HepG2 (cell line): ENCODE data around the gene TLDC2. TPM values are rescaled to one million over a fixed set of nuclear protein-coding genes. Genes with fewer than 3 reads are reported as not detected.

Experiments used
- ATAC-seq: fragments of 200-7000 bp; cut with Tn5 transposase; 3 replicates; pipeline ENCODE4 v1.9.1; 2020; ENCODE audit warnings: mild to moderate bottlenecking, moderate library complexity
- BruUV-seq: library from RNA; stranded (reverse); fragments of 400-500 nt; replicated peaks from 2 replicates; lab custom pipeline; 2021; lab: Mats Ljungman, UMichigan
- CTCF ChIA-PET: fragments of 300-600 bp; formaldehyde crosslinking; extraction: SDS; loops from one replicate; lab custom pipeline; 2021; ENCODE audit warnings: low total read pairs, inconsistent platforms, low intra/inter-chr PET ratio; lab: Yijun Ruan, JAX
- POLR2A ChIA-PET: fragments of 350-600 bp; sonication (Branson Sonifier 250); formaldehyde crosslinking; loops from one replicate; lab custom pipeline; 2020; ENCODE audit warnings: antibody characterized with exemption, inconsistent platforms; lab: Yijun Ruan, JAX
- DNase-seq: peaks from one replicate; pipeline ENCODE4 v3.0.0-alpha.2; 2015; ENCODE audit warnings: low spot score
- FAIRE-seq: peaks from 3 replicates; lab custom pipeline; 2011; peaks lifted over from hg19 to GRCh38; lab: Jason Lieb, UNC
- H2AFZ ChIP-seq: one replicate; pipeline ENCODE4 v1.6.1; 2011; ENCODE audit warnings: low read length, inconsistent platforms
- H3K27ac ChIP-seq: fragments of 300-600 bp; 3 replicates; pipeline ENCODE4 v1.8.0; 2011; ENCODE audit warnings: mixed run types, mild to moderate bottlenecking, mixed read lengths, low read length, inconsistent platforms; ENCODE audit not compliant: insufficient read depth; ENCODE audit errors: extremely low read length
- H3K27me3 ChIP-seq, 2 experiments: fragments of 200-600 bp in 1 of 2; 2 replicates in 1 of 2; 3 replicates in 1 of 2; pipeline versions ENCODE4 v1.6.0 to v1.8.0; 2011; ENCODE audit warnings: low read length in 2 of 2, mild to moderate bottlenecking in 2 of 2, moderate library complexity in 2 of 2, inconsistent platforms in 1 of 2; ENCODE audit not compliant: insufficient read depth in 2 of 2, control insufficient read depth in 1 of 2
- H3K36me3 ChIP-seq, 2 experiments: fragments of 200-600 bp in 1 of 2; replicated peaks in 1 of 2; 2 replicates in 1 of 2; 3 replicates in 1 of 2; pipeline versions ENCODE4 v1.5.1 to v1.8.0; 2011; ENCODE audit warnings: low read length in 2 of 2, inconsistent platforms in 1 of 2; ENCODE audit not compliant: insufficient read depth in 2 of 2, control insufficient read depth in 1 of 2
- H3K4me1 ChIP-seq: 2 replicates; pipeline ENCODE4 v1.5.1; 2012; ENCODE audit warnings: low read length, inconsistent platforms; ENCODE audit not compliant: insufficient read depth
- H3K4me2 ChIP-seq: 2 replicates; pipeline ENCODE4 v1.6.0; 2011; ENCODE audit warnings: low read depth, low read length, inconsistent platforms
- H3K4me3 ChIP-seq, 3 experiments: fragments of 200-600 bp in 1 of 3; sonication (generic), shearing (Covaris generic) in 1 of 3; replicated peaks in 1 of 3; 2 replicates each; pipeline ENCODE4 v1.5.1; 2011 to 2016; ENCODE audit warnings: low read length in 3 of 3, inconsistent platforms in 2 of 3, low read depth in 2 of 3, mild to moderate bottlenecking in 2 of 3, control low read depth in 1 of 3, mixed read lengths in 1 of 3; ENCODE audit not compliant: insufficient read depth in 1 of 3
- H3K79me2 ChIP-seq: one replicate; pipeline ENCODE4 v1.6.1; 2011; ENCODE audit warnings: low read length, inconsistent platforms; ENCODE audit not compliant: insufficient read depth
- H3K9ac ChIP-seq: 2 replicates; pipeline ENCODE4 v1.6.0; 2011; ENCODE audit warnings: mild to moderate bottlenecking, low read depth, low read length, inconsistent platforms; ENCODE audit not compliant: insufficient read depth
- H3K9me3 ChIP-seq: 2 replicates; pipeline ENCODE4 v1.5.1; 2012; ENCODE audit warnings: mild to moderate bottlenecking, low read length
- H4K20me1 ChIP-seq: 2 replicates; pipeline ENCODE4 v1.6.0; 2011; ENCODE audit warnings: inconsistent platforms, mild to moderate bottlenecking, low read length, moderate library complexity; ENCODE audit not compliant: insufficient read depth
- AGO2 ChIP-seq: fragments of 200-400 bp; formaldehyde crosslinking; optimal IDR thresholded peaks from 2 replicates; pipeline ENCODE3; 2017; ENCODE audit warnings: mild to moderate bottlenecking, low read depth, low read length, moderate library complexity
- CCAR2 ChIP-seq: fragments of 200-400 bp; formaldehyde crosslinking; optimal IDR thresholded peaks from 2 replicates; pipeline ENCODE3; 2018; ENCODE audit warnings: low read depth, mild to moderate bottlenecking, low read length, moderate library complexity
- FOXC1 ChIP-seq: sonication (generic); formaldehyde crosslinking; IDR thresholded peaks from 2 replicates; pipeline ENCODE4 v1.8.0; 2022; ENCODE audit warnings: mild to moderate bottlenecking, missing genetic modification reagents, borderline replicate concordance
- KDM5B ChIP-seq: sonication (generic); formaldehyde crosslinking; IDR thresholded peaks from 2 replicates; pipeline ENCODE4 v1.4.0; 2020; ENCODE audit warnings: missing genetic modification reagents, mild to moderate bottlenecking, borderline replicate concordance
- MED8 ChIP-seq: sonication (generic); formaldehyde crosslinking; IDR thresholded peaks from 2 replicates; pipeline ENCODE4 v1.8.1; 2023; ENCODE audit warnings: mild to moderate bottlenecking, missing genetic modification reagents; ENCODE audit not compliant: insufficient replicate concordance
- NONO ChIP-seq, 2 experiments: fragments of 450-650 bp in 1 of 2; sonication (generic) in 1 of 2; formaldehyde crosslinking in 1 of 2; IDR thresholded peaks in 1 of 2; conservative IDR thresholded peaks in 1 of 2; 2 replicates each; pipeline versions ENCODE4 v1.6.1 to v1.8.0; 2017 to 2022; ENCODE audit warnings: mild to moderate bottlenecking in 1 of 2, missing genetic modification reagents in 1 of 2, moderate library complexity in 1 of 2
- POLR2G ChIP-seq: fragments of 200-400 bp; formaldehyde crosslinking; IDR thresholded peaks from 2 replicates; pipeline ENCODE4 v1.6.1; 2018; ENCODE audit warnings: mild to moderate bottlenecking, low read depth, low read length, moderate library complexity
- RNF2 ChIP-seq: fragments of 450-650 bp; conservative IDR thresholded peaks from 2 replicates; pipeline ENCODE4 v1.6.1; 2016; ENCODE audit warnings: low read depth
- STAT5B ChIP-seq: sonication (generic); formaldehyde crosslinking; IDR thresholded peaks from 2 replicates; pipeline ENCODE4 v1.4.0; 2020; ENCODE audit warnings: missing genetic modification reagents
- TARDBP ChIP-seq: sonication (generic); formaldehyde crosslinking; IDR thresholded peaks from 2 replicates; pipeline ENCODE4 v1.8.0; 2022; ENCODE audit warnings: mild to moderate bottlenecking, missing genetic modification reagents
- ZFP36L1 ChIP-seq: sonication (generic); formaldehyde crosslinking; IDR thresholded peaks from 2 replicates; pipeline ENCODE4 v1.8.0; 2022; ENCODE audit warnings: mild to moderate bottlenecking, missing genetic modification reagents, moderate library complexity
- ZNF24 ChIP-seq: fragments of 450-650 bp; IDR thresholded peaks from 2 replicates; pipeline ENCODE4 v1.6.1; 2017; ENCODE audit warnings: antibody characterized with exemption, mild to moderate bottlenecking
- ZNF576 ChIP-seq: sonication (generic); formaldehyde crosslinking; IDR thresholded peaks from 2 replicates; pipeline ENCODE4 v1.4.0; 2020; ENCODE audit warnings: mild to moderate bottlenecking, missing genetic modification reagents
- ZNF672 ChIP-seq: sonication (generic); formaldehyde crosslinking; IDR thresholded peaks from 2 replicates; pipeline ENCODE4 v1.8.1; 2022; ENCODE audit warnings: missing genetic modification reagents
- ZNF75D ChIP-seq: sonication (generic); formaldehyde crosslinking; IDR thresholded peaks from 2 replicates; pipeline ENCODE4 v1.8.1; 2023; ENCODE audit warnings: missing genetic modification reagents, mild to moderate bottlenecking, borderline replicate concordance
- WGBS: methylation state at CpG from one replicate; pipeline ENCODE4 v1.1.6; 2017; ENCODE audit warnings: low lambda C conversion rate; 5-methylcytosine and 5-hydroxymethylcytosine counted together
- in situ Hi-C: cut with HindIII; loops from 2 replicates; pipeline ENCODE4 v1.10.0; 2017; ENCODE audit warnings: low pct_unique_long_range_greater_than_20kb; ENCODE audit not compliant: extremely low pct_ligation_motif_present
- intact Hi-C: fragments of 100-400 bp; cut with micrococcal nuclease; formaldehyde crosslinking; loops from one replicate; pipeline ENCODE4 v1.10.0; 2022; ENCODE audit not compliant: unreplicated experiment
- polyA plus RNA-seq, 8 experiments: library from polyadenylated mRNA; depleted of rRNA in 3 of 8; stranded (reverse) in 7 of 8; unstranded in 1 of 8; fragments of >200 nt; fragmentation: Illumina TruSeq in 4 of 8; extraction: Trizol in 4 of 8; gene quantifications; 2 replicates each; pipeline versions ENCODE4 v1.2.1 to v1.2.3, GENCODE V29; 2011 to 2016; ENCODE audit warnings: low read depth in 4 of 8, missing spikeins in 1 of 8, mixed read lengths in 1 of 8; ENCODE audit not compliant: insufficient read depth in 1 of 8
- total RNA-seq, 5 experiments: library from RNA; depleted of rRNA; stranded (reverse); fragments of >200 nt; fragmentation: Illumina TruSeq; extraction: Trizol; gene quantifications; 2 replicates each; pipeline ENCODE4 v1.2.3, GENCODE V29; 2016; ENCODE audit warnings: low read depth in 1 of 5
- TF ChIP-seq, protein P1 (sequence below), 2 experiments: sonication (generic) in 1 of 2; formaldehyde crosslinking in 1 of 2; IDR thresholded peaks; 2 replicates each; pipeline versions ENCODE4 v1.6.1 to v1.9.0; 2014 to 2022; ENCODE audit warnings: antibody characterized with exemption in 1 of 2, borderline replicate concordance in 1 of 2, inconsistent platforms in 1 of 2, low read depth in 1 of 2, missing genetic modification reagents in 1 of 2

The TLDC2 gene
- total and polyA plus RNA-seq, 2 of the 13 experiments (the other 11 are each of a cell fraction or from before 2014, with no cell fraction given), result 1.5 to 1.6 TPM

GRCh38 chr20:36856691-36857635, 19.0 kb upstream of the TLDC2 start:
- no peaks in the 10 kb centered on the region; the same call in 1 of the 2 replicates for H4K20me1 ChIP-seq
- H3K9me3 ChIP-seq, result no peaks in the 10 kb centered on the region
- peaks cover 31% of the 10 kb centered on the region for H3K4me1 ChIP-seq
- no TSS peak for BruUV-seq
- peaks cover 17% of the 10 kb centered on the region for H3K79me2 ChIP-seq
- ChIA-PET POLR2A (interaction anchor here (1.0 to 1.3 kb wide), 4 partner anchors 15 to 49 kb away, joined by 3 to 4 read pairs (median 4); no protein-coding TSS in a partner anchor), CTCF (no interaction called here)
- TF ChIP-seq MED8 (CRISPR knock-in tag), result no peak
- 0 out of 2 replicates have a peak, but pooled peaks have one; percentile 37 for TF ChIP-seq KDM5B (CRISPR knock-in tag)
- TF ChIP-seq ZNF672 (CRISPR knock-in tag), result no peak
- TF ChIP-seq, protein P1, sequence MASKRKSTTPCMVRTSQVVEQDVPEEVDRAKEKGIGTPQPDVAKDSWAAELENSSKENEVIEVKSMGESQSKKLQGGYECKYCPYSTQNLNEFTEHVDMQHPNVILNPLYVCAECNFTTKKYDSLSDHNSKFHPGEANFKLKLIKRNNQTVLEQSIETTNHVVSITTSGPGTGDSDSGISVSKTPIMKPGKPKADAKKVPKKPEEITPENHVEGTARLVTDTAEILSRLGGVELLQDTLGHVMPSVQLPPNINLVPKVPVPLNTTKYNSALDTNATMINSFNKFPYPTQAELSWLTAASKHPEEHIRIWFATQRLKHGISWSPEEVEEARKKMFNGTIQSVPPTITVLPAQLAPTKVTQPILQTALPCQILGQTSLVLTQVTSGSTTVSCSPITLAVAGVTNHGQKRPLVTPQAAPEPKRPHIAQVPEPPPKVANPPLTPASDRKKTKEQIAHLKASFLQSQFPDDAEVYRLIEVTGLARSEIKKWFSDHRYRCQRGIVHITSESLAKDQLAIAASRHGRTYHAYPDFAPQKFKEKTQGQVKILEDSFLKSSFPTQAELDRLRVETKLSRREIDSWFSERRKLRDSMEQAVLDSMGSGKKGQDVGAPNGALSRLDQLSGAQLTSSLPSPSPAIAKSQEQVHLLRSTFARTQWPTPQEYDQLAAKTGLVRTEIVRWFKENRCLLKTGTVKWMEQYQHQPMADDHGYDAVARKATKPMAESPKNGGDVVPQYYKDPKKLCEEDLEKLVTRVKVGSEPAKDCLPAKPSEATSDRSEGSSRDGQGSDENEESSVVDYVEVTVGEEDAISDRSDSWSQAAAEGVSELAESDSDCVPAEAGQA (IDR thresholded peaks at IDR 0.05; ENCODE audit: low read depth), result no peak
- TF ChIP-seq, protein P1 (CRISPR knock-in tag; IDR thresholded peaks at IDR 0.05; ENCODE audit: borderline replicate concordance), result no peak
- TF ChIP-seq AGO2, result peak; percentile 48
- TF ChIP-seq STAT5B, result no peak
- peak; percentile 87 for TF ChIP-seq CCAR2
- TF ChIP-seq TARDBP, result 0 out of 2 replicates have a peak, but pooled peaks have one; percentile 25
- TF ChIP-seq ZNF75D, result no peak
- no peak for TF ChIP-seq ZNF24
- TF ChIP-seq NONO (IDR thresholded peaks at IDR 0.05), result 0 out of 2 replicates have a peak, but pooled peaks have one; percentile 47
- no peak for TF ChIP-seq NONO (CRISPR knock-in tag; conservative IDR thresholded peaks at IDR 0.05)
- no peak for TF ChIP-seq FOXC1 (CRISPR knock-in tag)
- TF ChIP-seq ZFP36L1 (CRISPR knock-in tag), result no peak
- TF ChIP-seq POLR2G, result peak; percentile 19; the same call in 1 of the 2 replicates
- TF ChIP-seq ZNF576 (CRISPR knock-in tag), result 0 out of 2 replicates have a peak, but pooled peaks have one; percentile 39
- no peak for TF ChIP-seq RNF2
- H3K4me2 ChIP-seq, result no peak overlapping the region
- in situ Hi-C loops (no loop called here), intact Hi-C loops (no loop called here)
- H3K36me3 ChIP-seq, result peaks cover 0 to 3% of the 10 kb centered on the region in 2 experiments; a peak in 3 of 5 replicates
- H3K27ac ChIP-seq, result no peak overlapping the region
- no peak for DNase-seq
- peak; percentile 34 for FAIRE-seq
- no peak overlapping the region for H2AFZ ChIP-seq
- no peak overlapping the region for H3K4me3 ChIP-seq
- WGBS, result 92% methylated on average over 17 of the region's 17 CpGs
- ATAC-seq, result no peak
- H3K27me3 ChIP-seq, result no peaks in the 10 kb centered on the region
- no peak overlapping the region for H3K9ac ChIP-seq
